Measurements from ENCODE around the gene SMIM35. TPM values are rescaled to one million over a fixed set of nuclear protein-coding genes. Genes with fewer than 3 reads are reported as not detected.

Gene SMIM35
- total RNA-seq, 1 experiment from 2014 or later: not detected

DNA sequence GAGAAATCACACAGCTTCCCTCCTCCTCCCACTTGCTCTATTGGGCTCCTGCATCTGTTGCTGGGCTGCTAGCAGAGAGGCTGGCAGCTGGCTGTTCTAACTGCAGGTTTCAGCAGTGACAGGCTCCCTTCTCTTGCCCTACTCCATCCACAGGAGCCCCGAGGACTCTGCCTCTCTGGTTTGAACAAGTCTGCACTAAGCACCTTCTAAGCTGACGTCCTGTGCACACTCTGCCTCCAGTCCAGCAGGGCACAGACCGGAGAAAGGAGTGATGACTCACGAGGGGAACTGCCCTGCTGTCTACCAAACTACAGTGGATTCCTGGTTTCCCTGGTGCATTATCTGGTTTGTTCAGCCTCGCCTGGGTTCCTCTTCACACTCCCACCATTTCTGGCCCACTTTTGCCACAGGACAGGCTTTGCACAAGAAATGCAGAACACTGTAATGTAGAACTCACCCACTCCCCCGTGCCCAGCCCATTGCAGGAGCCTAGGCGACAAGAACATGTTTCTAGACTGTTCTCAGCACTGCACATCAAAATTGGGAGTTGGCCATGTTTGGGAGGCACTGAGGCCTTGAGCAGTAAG, 74.6 kb downstream of the SMIM35 start:
- Histone ChIP-seq H3K27me3 (ENCODE audit: insufficient read depth, low read depth) (peaks cover 67% of the 10 kb centered on the region), H3K9me2 (ENCODE audit: insufficient read depth) (no peaks in the 10 kb centered on the region), H2AFZ (no peak overlapping the region), H3K79me2 (ENCODE audit: low read depth) (no peaks in the 10 kb centered on the region), H3K27ac (no peak overlapping the region), H3K36me3 (ENCODE audit: low read depth) (no peaks in the 10 kb centered on the region), H3K9me3 (ENCODE audit: insufficient read depth, low read depth) (no peaks in the 10 kb centered on the region), H4K20me1 (ENCODE audit: insufficient read depth) (no peaks in the 10 kb centered on the region), H3K4me1 (replicated peaks; ENCODE audit: insufficient read depth) (no peaks in the 10 kb centered on the region), H3K4me2 (no peak overlapping the region), H3K4me3 (no peak overlapping the region), H3F3A (ENCODE audit: insufficient read depth, low read depth) (no peaks in the 10 kb centered on the region)
- intact Hi-C loops (cut with micrococcal nuclease; ENCODE audit: unreplicated experiment): no loop called here
- CTCF ChIA-PET: no interaction called here
- peak; percentile 14 to 45 for DNase-seq
- BruUV-seq (replicated peaks): no TSS peak
- TF ChIP-seq EZH2 (IDR thresholded peaks at IDR 0.05; ENCODE audit: low read depth): no peak
- TF ChIP-seq, protein P1, sequence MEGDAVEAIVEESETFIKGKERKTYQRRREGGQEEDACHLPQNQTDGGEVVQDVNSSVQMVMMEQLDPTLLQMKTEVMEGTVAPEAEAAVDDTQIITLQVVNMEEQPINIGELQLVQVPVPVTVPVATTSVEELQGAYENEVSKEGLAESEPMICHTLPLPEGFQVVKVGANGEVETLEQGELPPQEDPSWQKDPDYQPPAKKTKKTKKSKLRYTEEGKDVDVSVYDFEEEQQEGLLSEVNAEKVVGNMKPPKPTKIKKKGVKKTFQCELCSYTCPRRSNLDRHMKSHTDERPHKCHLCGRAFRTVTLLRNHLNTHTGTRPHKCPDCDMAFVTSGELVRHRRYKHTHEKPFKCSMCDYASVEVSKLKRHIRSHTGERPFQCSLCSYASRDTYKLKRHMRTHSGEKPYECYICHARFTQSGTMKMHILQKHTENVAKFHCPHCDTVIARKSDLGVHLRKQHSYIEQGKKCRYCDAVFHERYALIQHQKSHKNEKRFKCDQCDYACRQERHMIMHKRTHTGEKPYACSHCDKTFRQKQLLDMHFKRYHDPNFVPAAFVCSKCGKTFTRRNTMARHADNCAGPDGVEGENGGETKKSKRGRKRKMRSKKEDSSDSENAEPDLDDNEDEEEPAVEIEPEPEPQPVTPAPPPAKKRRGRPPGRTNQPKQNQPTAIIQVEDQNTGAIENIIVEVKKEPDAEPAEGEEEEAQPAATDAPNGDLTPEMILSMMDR (conservative IDR thresholded peaks at IDR 0.05): no peak
- POLR2A ChIA-PET (ENCODE audit: unreplicated experiment): interaction anchor here (0.6 kb wide), 1 partner anchor 901 kb away, joined by 4 read pairs; no protein-coding TSS in a partner anchor

DNA sequence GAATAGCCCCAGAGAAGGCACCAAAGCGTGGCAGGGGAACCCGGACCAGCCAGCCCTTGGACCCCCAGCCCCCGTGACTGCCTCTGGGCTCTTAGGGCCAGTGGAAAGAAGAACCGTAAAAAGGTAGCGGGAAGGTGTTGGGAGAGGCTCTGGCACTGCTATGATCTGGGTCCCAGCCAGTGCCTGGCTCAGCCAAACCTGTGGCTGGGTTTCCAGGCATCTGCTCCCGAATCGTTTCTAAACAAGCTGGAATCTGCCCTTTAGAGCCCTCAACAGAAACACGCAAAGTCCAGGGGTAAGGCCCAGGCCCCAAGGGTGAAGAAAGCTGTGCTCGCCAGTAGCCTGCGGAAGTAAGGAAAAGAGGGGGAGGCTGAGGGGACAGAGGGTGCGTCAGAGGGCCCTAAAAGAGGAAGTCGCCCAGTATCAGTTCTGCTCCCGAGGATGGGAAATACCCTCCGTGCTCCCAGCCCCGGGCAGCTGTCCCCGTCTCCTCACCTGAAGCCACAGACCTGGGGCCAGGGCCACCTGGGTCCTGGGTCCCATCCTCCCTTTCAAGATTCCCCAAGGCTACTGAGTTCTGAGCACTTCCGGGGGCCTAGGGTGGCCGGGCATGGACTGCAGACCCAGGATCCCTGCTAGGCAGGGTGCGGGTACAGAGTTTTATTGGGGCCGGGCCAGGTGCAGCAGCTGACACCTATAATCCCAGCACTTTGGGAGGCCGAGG, 75.9 kb downstream of the SMIM35 start:
- Histone ChIP-seq H3F3A (ENCODE audit: insufficient read depth, low read depth) (no peaks in the 10 kb centered on the region), H2AFZ (no peak overlapping the region), H3K4me3 (no peak overlapping the region), H3K9me3 (ENCODE audit: insufficient read depth, low read depth) (no peaks in the 10 kb centered on the region), H3K4me2 (no peak overlapping the region), H3K4me1 (replicated peaks; ENCODE audit: insufficient read depth) (no peaks in the 10 kb centered on the region), H3K27me3 (ENCODE audit: insufficient read depth, low read depth) (peaks cover 64% of the 10 kb centered on the region), H3K79me2 (ENCODE audit: low read depth) (no peaks in the 10 kb centered on the region), H3K9me2 (ENCODE audit: insufficient read depth) (no peaks in the 10 kb centered on the region), H4K20me1 (ENCODE audit: insufficient read depth) (no peaks in the 10 kb centered on the region), H3K27ac (no peak overlapping the region), H3K36me3 (ENCODE audit: low read depth) (no peaks in the 10 kb centered on the region)
- CTCF ChIA-PET: no interaction called here
- POLR2A ChIA-PET (ENCODE audit: unreplicated experiment): no interaction called here
- intact Hi-C loops (cut with micrococcal nuclease; ENCODE audit: unreplicated experiment): no loop called here
- no peak for DNase-seq
- BruUV-seq (replicated peaks): no TSS peak
- TF ChIP-seq, protein P1 (conservative IDR thresholded peaks at IDR 0.05): no peak
- no peak for TF ChIP-seq EZH2 (IDR thresholded peaks at IDR 0.05; ENCODE audit: low read depth)

DNA sequence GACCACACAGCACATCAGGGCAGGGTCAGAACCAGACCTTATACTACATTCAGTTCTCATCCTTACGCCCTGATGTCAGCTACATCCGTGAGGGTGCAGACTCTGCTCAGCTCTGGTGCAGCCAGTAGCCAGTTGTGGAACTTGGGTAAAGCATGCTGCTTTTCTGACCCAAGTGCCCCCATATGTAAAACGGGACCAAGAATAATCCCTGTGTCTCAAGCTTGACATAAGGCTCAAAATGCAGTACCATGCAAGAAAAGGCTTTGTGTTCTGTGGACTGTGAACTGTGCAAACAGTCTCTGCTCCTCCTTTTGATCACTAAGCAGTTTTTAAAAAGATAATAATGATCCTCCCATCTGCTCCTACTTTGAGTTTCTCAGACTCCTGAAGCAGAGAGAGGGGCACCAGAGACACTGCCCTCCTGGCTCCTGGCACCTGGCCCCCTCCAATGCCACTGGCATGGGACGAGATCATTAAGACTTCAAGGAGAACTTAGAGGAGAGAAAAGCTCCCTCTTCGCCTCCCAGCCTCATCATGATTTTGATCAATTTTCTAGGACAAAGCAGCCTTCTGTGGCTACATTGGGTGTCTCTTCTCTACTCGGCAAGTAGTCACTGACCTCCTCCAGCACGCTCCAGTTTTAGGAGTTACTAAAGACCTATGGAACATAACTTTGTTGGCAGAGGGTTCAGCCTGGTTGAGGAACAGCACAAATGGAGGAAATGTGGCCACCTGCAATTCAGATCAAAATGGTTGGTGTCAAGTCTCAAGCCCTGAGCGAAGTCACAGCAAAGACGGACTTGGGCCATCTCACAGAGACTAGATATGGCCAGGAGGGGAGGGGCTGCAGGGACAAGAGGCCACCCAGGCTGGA, 76.7 kb downstream of the SMIM35 start:
- Histone ChIP-seq H3K9me2 (ENCODE audit: insufficient read depth) (no peaks in the 10 kb centered on the region), H3K4me1 (replicated peaks; ENCODE audit: insufficient read depth) (no peaks in the 10 kb centered on the region), H3K9me3 (ENCODE audit: insufficient read depth, low read depth) (no peaks in the 10 kb centered on the region), H2AFZ (no peak overlapping the region), H3K79me2 (ENCODE audit: low read depth) (no peaks in the 10 kb centered on the region), H3F3A (ENCODE audit: insufficient read depth, low read depth) (no peaks in the 10 kb centered on the region), H3K27me3 (ENCODE audit: insufficient read depth, low read depth) (peaks cover 62% of the 10 kb centered on the region), H3K36me3 (ENCODE audit: low read depth) (no peaks in the 10 kb centered on the region), H3K4me2 (no peak overlapping the region), H3K4me3 (no peak overlapping the region), H4K20me1 (ENCODE audit: insufficient read depth) (no peaks in the 10 kb centered on the region), H3K27ac (no peak overlapping the region)
- intact Hi-C loops (cut with micrococcal nuclease; ENCODE audit: unreplicated experiment): no loop called here
- CTCF ChIA-PET: no interaction called here
- POLR2A ChIA-PET (ENCODE audit: unreplicated experiment): no interaction called here
- DNase-seq: peak in 1 of 2 experiments; percentile 26
- TF ChIP-seq, protein P1 (conservative IDR thresholded peaks at IDR 0.05): no peak
- TF ChIP-seq EZH2 (IDR thresholded peaks at IDR 0.05; ENCODE audit: low read depth): no peak
- no TSS peak for BruUV-seq (replicated peaks)

Data from PC-9 (cell line).